H1 (cell line): Measurements from ENCODE around the gene ZMAT5. TPM values are rescaled to one million over a fixed set of nuclear protein-coding genes. Genes with fewer than 3 reads are reported as not detected.

ENCODE experiments used
- CHD7 ChIP-seq: fragments of 300-600 bp; sonication (generic); IDR thresholded peaks from 2 replicates; pipeline ENCODE4 v1.7.1; 2012; ENCODE audit warnings: low read length, moderate library complexity, mild to moderate bottlenecking, inconsistent platforms; ENCODE audit not compliant: insufficient replicate concordance
- PHF8 ChIP-seq: fragments of 200-600 bp; sonication (generic); conservative IDR thresholded peaks from 2 replicates; pipeline ENCODE4 v1.7.1; 2012; ENCODE audit warnings: low read depth, mild to moderate bottlenecking, inconsistent platforms, low read length, moderate library complexity
- polyA plus RNA-seq, 7 experiments: library from polyadenylated mRNA; depleted of rRNA in 3 of 7; stranded (reverse) in 5 of 7; unstranded in 2 of 7; fragments of >200 nt in 5 of 7; fragments of 200-250 nt in 2 of 7; gene quantifications; 1 replicate in 5 of 7; 2 replicates in 1 of 7; 4 replicates in 1 of 7; pipeline versions ENCODE4 v1.2.1 to v1.2.3, GENCODE V29; 2011 to 2013; ENCODE audit warnings: missing spikeins in 2 of 7, mixed read lengths in 2 of 7
- total RNA-seq: library from RNA; stranded (reverse); fragmentation: NEBNext Ultra II Directional; extraction: Animal tissue kit (Norgen Biotek cat#: 25700); gene quantifications from 2 replicates; pipeline ENCODE4 v1.2.1, GENCODE V29; 2021

Gene ZMAT5
- total and polyA plus RNA-seq, 2 of the 8 experiments (the other 6 are each of a cell fraction or from before 2014, with no cell fraction given), result 14.0 to 38.3 TPM

- TF ChIP-seq CHD7 (no peak), PHF8 (no peak)
- TF ChIP-seq, all 59 proteins: peak for 1
These were observed 74.5 kb downstream of the ZMAT5 start (continued) for GRCh38 chr22:29692327-29692640.
